GM03348 (cell line): ENCODE results near the gene SLC27A4.
A peak's percentile ranks its signal among the peaks of the same experiment; 100 is the strongest.

Source experiments
- DNase-seq: peaks from one replicate; pipeline ENCODE4 v3.0.0; 2012; ENCODE audit warnings: low spot score

Gene SLC27A4

GRCh38 chr9:128365525-128365924 is 25.2 kb downstream of the SLC27A4 start:
- no peak for DNase-seq

DNA sequence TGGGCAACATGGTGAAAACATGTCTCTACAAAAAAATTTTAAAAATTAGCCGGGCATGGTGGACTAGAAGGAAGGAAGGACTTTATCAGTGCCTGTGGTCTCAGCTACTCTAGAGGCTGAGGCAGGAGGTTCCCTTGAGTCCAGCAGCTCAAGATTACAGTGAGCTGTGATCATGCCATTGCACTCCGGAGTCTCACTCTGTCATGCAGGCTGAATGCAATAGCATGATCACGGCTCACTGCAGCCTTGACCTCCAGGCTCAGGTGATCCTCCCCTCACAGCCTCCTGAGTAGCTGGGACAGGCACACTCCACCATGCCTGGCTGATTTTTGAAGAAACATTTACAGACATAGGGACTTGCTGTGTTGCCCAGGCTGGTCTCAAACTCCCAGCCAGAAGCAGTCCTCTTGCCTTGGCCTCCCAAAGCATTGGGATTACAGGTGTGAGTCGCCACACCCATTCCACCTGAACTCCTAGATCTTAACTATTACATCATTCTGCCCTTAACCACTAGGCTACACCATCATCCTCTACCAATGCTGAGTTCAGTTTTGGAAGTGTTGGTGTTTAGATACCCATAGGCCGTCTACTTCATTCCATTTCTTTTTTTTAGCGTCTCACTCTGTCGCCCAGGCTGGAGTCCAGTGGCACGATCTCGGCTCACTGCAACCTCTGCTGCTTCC is 28.8 kb downstream of the SLC27A4 start:
- DNase-seq, result no peak

- peak; percentile 29 for DNase-seq
Measured at GRCh38 chr9:128370367-128370751, 30.0 kb downstream of the SLC27A4 start.

DNA sequence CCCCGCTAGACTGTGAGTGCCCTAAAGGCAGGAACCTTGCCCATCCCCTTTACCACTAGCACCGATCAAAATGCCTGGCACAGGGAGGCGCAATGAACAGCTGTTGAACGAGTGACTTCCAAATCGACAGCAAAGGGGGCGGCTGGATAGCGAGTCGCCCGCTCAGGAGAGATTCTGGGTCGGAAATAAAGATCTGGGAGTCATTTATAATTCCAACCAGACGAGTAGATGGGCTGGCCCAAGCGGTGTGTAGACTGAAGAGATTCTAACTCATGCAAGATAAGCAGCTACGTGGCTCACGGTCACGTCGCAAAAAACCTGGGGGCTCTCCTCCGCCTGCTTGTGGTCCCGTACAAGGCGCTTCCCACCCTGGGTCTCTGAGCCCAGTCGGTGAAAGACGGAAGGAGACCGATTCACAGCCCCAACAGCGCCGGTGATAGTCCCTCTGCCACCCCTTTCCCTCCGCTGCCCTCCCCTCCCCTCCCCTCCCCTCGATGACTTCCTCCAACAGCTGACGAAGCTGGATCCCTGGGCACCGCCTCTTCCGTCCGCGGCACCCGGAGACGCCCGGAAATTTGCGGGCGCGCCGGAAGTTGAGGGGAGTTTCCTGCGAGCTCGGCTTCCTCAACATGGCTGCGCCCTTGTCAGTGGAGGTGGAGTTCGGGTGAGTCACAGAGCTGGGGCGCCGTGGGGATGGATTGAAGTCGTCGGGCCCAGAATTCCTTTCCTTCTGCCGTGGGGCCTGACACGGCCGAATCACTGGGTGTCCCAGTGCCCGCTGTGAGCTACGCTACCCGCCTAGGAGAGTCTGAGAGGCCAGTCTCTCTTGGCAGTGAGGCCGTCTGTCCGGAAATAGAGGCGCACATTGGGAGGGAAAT is 30.7 kb downstream of the SLC27A4 start, which contains the start of gene URM1:
URM1 (plus strand) TSS at position 623 of the 878 bp plus-strand sequence; CDS start at position 630, 7 bp downstream.
- peak; percentile 97 for DNase-seq

DNA sequence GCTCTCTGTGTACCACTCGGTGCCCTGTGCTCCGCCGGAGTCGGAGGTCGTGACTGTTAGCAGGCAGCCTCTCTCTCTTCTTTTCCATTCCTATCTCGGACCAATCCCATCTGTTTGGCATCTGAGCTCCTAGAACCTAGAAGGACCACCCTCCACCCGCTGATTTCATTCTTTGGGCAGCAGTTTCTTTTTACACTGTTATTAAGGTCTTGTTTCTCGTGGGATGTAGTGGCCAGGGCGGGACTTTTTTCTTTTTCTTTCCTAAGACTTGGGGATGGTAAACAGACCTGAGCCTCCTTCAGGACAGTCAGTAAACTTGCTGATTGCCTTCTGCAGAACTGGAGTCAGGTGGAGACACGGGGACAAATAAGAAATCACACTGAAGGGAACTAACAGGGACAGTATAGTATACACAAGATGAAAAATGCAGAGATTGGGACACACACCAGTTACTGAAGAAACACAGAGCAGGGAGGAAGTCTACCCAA is 31.3 kb downstream of the SLC27A4 start:
- DNase-seq, result no peak

GRCh38 chr9:128372188-128372641 is 31.9 kb downstream of the SLC27A4 start:
- DNase-seq, result no peak

DNA sequence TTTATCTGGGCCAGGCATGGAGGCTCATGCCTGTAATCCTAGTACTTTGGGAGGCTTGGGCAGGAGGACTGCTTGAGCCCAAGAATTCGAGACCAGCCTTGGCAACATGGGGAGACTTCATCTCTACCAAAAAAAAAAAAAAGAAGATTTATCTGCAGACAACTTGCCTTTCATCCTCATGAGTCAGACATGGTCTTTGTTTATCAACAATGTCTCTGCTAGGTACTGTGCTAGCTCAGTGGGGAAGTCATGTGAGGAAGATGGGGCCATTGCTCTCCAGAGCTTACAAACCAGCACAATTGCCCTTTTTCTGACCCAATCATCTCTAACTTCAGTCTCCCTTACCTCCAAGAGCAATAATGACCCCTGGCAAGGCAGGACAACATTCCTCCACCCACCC is 32.5 kb downstream of the SLC27A4 start:
- no peak for DNase-seq

GRCh38 chr9:128374221-128374675 is 33.9 kb downstream of the SLC27A4 start:
- no peak for DNase-seq

GRCh38 chr9:128375865-128376264 is 35.5 kb downstream of the SLC27A4 start:
- no peak for DNase-seq

DNA sequence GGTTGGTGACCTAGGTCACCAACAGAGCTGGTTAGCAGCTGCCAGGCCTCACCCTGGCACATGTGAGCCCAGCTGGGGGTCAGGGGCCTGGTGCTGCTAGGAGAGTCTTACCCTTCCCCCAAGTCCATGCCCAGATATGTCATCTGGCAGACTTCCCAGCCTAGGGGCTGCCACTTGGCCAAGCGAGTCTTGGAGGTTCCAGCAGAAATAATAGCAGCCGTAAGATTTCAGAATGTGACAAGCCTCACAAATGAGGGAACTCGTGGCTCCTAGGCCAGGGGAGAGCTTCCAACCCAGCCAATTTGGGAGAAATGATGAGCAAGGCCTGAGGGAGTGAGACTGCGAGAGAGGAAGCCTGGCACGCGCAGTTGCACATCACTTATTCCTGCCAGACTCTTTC is 41.9 kb downstream of the SLC27A4 start:
- DNase-seq, result no peak

- no peak for DNase-seq
Measured at GRCh38 chr9:128383007-128383753, 42.9 kb downstream of the SLC27A4 start.

DNA sequence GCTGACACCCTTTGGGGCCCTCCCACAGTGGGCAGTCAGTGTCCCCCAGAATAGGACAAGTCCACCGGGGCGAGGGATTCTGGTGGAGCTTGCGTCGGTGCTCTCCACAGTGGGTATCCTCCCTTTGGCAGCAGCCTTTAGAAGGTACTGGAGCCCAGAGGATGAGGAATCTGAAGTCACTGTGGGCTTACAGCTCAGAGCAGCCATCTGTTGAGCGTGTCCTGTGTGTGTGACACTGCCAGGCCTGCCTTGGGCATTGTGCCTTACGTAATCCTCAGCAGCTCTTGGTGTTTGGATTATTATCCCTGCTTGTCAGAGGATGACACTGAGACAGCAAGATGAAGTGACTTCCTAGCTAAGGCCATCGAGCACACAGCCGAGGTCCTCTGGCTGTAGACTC is 43.5 kb downstream of the SLC27A4 start:
- no peak for DNase-seq

DNA sequence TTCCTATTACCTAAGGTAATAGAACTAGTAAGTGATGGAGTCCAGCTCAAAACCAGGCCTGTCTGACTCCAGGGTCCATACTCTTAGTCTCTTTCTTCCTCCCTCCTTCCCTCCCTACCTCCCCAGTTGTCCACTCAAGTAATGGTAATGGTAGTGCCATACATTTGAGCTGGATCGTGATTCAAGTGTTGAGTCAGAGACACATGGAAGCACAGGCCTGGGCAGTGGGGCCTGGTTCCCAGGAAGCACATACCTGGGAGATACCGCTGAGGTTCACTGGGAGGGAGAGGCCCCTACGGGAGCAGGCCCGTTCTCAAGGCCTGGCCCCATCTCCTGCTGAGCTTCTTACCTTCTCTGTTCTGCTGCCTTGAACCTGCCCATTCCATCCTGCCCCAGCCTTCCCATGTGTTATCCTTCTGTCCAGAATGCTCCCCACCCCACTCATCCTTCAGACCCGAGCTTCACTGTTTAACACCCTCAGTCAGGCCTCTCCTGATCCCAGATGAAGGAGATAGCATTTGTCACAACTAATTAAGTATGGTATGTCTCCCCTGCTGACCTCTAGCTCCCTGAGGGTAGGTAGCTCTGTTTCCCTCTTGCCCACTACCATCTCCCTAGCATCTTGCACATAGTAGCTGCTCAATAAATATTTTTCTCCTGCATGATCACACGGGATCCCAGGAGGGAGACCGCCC is 44.6 kb downstream of the SLC27A4 start:
- DNase-seq, result no peak

DNA sequence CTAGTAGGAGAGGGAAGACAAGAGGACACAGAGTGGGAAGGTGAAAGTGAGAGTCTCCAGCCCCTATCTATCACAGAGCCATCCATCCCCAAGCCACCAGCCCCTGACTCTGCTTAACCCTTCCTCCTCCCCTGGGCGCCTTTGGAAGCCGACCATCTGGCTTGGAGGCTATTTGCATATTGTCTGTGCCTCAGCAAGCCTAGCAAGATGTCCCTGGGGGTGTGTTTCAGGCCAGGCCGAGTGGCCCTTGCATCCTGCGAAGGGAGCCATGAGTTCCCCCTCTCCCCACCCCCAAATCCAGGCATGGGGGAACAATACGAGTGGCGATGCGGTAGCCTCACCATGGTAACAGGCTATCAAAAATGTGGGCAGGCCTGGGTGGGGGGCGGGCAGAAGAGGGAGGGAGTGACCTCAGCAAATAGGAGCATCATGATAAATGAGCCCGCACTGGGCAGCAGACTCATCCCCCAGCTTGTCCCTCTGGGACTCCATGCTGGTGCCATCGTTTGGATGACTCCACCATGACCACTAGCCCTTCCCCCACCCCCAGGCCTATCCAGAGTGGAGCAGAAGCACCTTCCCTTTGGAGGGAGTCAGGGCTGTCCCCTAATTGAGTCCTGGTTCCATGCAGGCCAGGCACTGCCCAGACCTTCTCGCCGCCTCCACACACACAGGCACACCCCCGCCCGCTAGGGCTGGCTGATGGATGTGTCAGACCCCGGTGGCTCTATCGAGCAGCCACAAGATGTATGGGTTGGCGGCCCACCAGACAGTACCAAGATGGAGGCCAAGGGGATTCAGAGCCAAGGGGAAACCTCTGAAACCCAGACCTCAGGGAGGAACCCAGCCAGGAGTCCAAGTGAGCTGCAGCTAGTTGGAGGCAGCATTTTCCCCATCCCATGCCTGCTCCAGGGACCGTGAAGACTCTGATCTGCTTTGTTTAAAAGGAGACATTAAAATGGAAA is 45.5 kb downstream of the SLC27A4 start:
- no peak for DNase-seq

GRCh38 chr9:128388150-128388549 is 47.8 kb downstream of the SLC27A4 start:
- DNase-seq, result no peak

GRCh38 chr9:128389395-128390149 is 49.2 kb downstream of the SLC27A4 start:
- no peak for DNase-seq

GRCh38 chr9:128390150-128390812 is 50.0 kb downstream of the SLC27A4 start:
- no peak for DNase-seq

DNA sequence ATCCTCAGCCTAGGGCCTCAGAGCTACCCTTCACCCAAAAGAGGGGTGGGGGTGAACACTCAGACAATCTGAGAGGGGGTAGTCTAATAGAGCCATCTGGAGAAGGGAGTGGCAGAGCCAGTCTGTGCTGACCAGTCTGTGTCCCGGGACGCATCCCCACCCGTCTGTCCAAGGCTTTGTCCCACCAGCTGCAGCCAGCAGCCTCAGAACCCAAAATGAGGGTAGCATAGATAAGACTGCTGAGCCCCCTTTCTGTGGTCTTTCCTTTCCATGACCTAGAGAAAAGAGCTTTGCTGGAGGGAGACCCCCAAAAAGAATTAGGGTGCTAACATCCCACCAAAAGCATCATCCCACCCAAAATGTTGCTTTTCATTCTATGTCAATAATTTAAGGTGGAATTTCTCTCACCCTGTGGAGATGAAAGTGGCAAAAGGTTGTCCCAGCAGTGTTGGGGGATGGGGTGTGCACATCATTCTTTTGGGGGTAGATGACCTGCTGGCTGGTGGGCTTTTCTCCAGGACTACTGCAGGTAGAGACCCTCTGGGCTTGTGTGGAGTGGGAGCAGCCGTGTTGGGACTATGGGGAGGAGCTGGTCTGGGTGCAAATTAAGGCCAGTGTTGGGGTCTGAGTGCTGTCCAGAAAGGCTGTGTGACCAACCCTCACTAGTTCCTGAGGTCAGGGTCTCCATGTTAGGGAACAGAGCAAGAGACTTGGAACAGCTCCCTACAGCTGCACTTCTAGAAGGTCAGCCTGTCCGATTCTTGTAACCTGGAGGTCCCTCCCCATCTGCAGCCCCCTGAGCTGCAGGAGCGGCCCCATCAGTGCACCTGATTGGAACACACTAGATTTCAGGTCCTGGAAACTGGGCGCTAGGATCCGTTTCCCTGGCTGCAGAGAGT is 50.7 kb downstream of the SLC27A4 start:
- no peak for DNase-seq
